CD4-positive, alpha-beta T cell treated with Interferon alpha-2 for 1 hour (primary cell): ENCODE data around the gene ALAS1.
A peak's percentile ranks its signal among the peaks of the same experiment; 100 is the strongest.

ENCODE experiments used
- DNase-seq, 2 donors: peaks; one replicate each; pipeline ENCODE4 v3.0.0-alpha.2; 2020 to 2022

The ALAS1 gene

GRCh38 chr3:52202384-52203077 is 4.6 kb downstream of the ALAS1 start:
- DNase-seq = no peak

DNA sequence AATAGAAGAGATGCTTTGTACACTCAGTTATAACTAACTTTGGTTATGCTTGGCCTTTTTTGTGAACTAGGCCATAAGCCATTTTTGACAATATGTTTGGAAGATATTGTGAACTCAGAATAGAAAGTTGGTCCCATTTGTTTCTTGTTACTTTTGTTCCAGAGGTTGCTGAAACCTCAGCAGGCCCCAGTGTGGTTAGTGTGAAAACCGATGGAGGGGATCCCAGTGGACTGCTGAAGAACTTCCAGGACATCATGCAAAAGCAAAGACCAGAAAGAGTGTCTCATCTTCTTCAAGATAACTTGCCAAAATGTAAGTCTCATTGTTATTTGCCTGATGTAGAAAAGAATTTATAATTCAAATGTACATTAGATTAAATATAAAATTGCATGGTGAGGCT is 5.7 kb downstream of the ALAS1 start:
- no peak for DNase-seq

- no peak for DNase-seq
Observed at GRCh38 chr3:52204337-52205073, 6.5 kb downstream of the ALAS1 start.

DNA sequence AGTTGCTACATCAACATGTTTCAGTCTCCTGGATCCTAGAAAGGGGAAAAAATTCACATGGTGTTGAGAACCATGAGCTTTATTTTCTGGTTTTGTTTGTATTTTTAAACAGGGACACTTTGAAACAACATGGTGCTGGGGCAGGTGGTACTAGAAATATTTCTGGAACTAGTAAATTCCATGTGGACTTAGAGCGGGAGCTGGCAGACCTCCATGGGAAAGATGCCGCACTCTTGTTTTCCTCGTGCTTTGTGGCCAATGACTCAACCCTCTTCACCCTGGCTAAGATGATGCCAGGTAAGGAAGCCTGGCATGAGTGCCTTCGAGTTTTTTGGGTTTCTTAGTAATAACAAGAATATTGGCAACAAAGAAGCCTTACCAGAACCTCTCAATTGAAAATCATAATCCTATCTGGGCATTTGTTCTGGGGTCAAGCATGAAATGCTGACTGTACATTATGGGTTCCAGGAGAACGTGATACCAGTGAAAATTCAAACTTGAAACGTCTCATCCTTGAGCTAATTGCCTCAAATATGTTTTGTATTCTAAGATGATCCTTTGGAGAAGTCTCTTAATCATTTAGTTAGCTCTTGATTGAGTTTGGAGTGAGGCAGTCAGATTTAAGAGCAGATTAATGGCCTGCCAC is 7.9 kb downstream of the ALAS1 start:
- DNase-seq = no peak

DNA sequence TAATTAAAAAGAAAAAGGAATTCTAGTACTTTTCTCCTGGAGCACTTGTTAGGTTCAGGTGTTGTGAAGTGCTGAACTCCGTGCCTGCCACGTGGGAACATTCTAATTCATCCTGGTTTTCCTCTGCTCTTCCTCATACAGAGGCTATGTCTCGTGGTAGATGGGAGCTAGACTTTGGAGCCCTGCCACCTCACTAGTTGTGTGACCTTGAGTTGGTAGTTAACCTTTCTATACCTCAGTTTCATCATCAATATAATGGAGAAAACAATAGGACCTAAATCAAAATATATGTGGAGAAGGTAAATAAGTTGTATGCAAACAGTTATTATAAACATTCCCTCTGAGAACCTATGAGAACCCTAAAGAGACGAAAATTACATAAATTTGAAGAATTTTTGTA is 10.6 kb downstream of the ALAS1 start:
- DNase-seq = no peak

- DNase-seq = no peak
Observed at GRCh38 chr3:52210037-52210436, 12.1 kb downstream of the ALAS1 start.

GRCh38 chr3:52210550-52211046 is 12.6 kb downstream of the ALAS1 start:
- DNase-seq = peak in 1 of 2 donors; percentile 28

GRCh38 chr3:52211268-52211891 is 13.4 kb downstream of the ALAS1 start:
- DNase-seq = no peak

GRCh38 chr3:52213005-52213404 is 15.0 kb downstream of the ALAS1 start:
- DNase-seq = no peak

- DNase-seq = no peak
Observed at GRCh38 chr3:52213901-52214300, 15.9 kb downstream of the ALAS1 start.

DNA sequence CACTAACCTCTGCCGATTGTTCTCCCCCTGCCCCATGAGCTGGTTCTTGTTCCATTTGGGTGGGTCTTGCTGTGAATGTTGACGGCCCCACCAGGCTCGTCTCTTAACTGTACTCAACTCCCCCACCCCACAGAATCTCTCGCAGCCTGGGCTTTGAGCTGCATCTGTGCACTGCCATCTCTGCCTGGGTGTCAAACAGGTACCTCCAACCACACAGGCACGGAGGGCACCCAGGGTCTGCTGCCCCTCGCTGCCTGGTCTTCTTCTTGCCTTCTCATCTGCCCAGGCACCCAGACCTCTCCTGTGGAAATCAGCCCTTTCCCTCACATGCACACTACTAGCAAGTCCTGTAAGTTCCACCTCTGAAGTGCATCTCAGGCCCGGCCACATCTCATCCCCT is 17.4 kb downstream of the ALAS1 start:
- DNase-seq = no peak

GRCh38 chr3:52216585-52217408 is 18.8 kb downstream of the ALAS1 start:
- peak in 1 of 2 donors; percentile 53 for DNase-seq

- DNase-seq = peak in 1 of 2 donors; percentile 36
Observed at GRCh38 chr3:52217409-52217805, 19.4 kb downstream of the ALAS1 start.

- DNase-seq = no peak
Observed at GRCh38 chr3:52218026-52218425, 20.1 kb downstream of the ALAS1 start.

DNA sequence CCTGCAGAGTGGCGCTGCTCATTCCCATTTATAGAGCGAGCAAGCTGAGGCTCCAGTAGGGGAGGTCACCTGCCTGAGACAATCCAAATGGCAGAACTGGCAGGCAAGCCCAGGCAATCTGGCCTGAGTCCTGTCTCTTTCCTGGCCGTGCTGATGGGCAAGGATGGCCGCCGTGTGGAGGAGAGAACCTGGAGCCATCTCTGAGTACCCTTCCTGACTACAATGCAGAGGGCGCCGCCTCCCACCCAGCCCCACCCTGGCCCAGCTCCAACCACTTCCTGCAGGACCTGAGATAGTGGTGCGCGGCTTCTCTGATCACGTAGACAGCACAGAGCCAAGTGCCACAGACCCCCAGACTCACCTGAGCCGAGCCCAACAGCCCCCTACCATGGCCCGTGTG is 20.5 kb downstream of the ALAS1 start:
- DNase-seq = peak in 1 of 2 donors; percentile 47

GRCh38 chr3:52218937-52219650 is 21.1 kb downstream of the ALAS1 start:
- no peak for DNase-seq

DNA sequence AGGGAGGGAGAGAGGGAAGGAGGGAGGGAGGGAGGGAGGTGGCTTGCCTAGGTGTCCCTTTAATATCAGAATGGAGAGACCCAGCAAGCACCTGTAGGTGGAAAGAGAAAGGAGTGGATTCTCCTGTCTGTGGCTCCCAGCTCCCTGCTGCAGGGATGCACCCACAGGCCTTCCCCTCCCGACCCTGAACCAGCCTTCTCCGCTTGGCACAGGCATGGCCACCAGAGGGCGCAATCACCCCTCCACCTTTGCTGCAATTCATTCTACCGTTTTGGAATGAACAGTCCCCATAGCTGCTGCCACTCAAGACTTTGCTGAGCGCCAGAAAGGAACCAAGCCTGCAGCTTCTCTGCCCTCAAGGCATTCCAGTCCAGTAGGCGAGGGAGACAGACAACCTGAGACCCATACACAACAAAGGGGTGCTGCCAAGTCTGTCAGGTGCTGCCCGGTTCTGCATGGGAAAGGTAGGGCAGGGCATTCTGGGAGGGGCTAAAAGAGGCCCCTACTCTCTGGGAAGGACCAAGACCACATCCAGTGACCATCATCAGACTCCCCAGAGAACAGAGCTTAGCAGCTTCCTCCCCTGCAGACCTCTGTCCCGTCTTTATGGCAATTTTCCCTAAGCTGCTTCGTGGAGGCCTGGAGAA is 22.5 kb downstream of the ALAS1 start:
- DNase-seq = peak; percentile 79 to 87

GRCh38 chr3:52221141-52221562 is 23.2 kb downstream of the ALAS1 start:
- no peak for DNase-seq

- DNase-seq = peak; percentile 55 to 79
Observed at GRCh38 chr3:52221563-52222318, 23.8 kb downstream of the ALAS1 start.
